HepG2 (cell line): Measurements from ENCODE around the gene ABCB6. TPM values are rescaled to one million over a fixed set of nuclear protein-coding genes. Genes with fewer than 3 reads are reported as not detected.

Experiments used
- CBX5 ChIP-seq: sonication (generic); formaldehyde crosslinking; IDR thresholded peaks from 2 replicates; pipeline ENCODE4 v1.4.0; 2020; ENCODE audit warnings: missing genetic modification reagents, borderline replicate concordance
- GZF1 ChIP-seq: sonication (generic); formaldehyde crosslinking; IDR thresholded peaks from 2 replicates; pipeline ENCODE4 v1.5.1; 2020; ENCODE audit warnings: mild to moderate bottlenecking, missing genetic modification reagents
- MED13 ChIP-seq: sonication (generic); formaldehyde crosslinking; IDR thresholded peaks from 2 replicates; pipeline ENCODE4 v1.5.0; 2020; ENCODE audit warnings: missing genetic modification reagents
- NFE2L1 ChIP-seq: sonication (generic); formaldehyde crosslinking; IDR thresholded peaks from 2 replicates; pipeline ENCODE4 v1.4.0; 2020; ENCODE audit warnings: missing genetic modification reagents, mild to moderate bottlenecking, borderline replicate concordance
- PRPF4 ChIP-seq: fragments of 200-400 bp; formaldehyde crosslinking; IDR thresholded peaks from 2 replicates; pipeline ENCODE4 v1.6.1; 2016; ENCODE audit warnings: low read length, low read depth; ENCODE audit not compliant: poor library complexity, severe bottlenecking
- RNF2 ChIP-seq: fragments of 450-650 bp; conservative IDR thresholded peaks from 2 replicates; pipeline ENCODE4 v1.6.1; 2016; ENCODE audit warnings: low read depth
- ZBTB7B ChIP-seq: sonication (generic); formaldehyde crosslinking; IDR thresholded peaks from 2 replicates; pipeline ENCODE4 v1.4.0; 2020; ENCODE audit warnings: missing genetic modification reagents
- ZNF331 ChIP-seq: sonication (generic); formaldehyde crosslinking; IDR thresholded peaks from 2 replicates; pipeline ENCODE4 v1.4.0; 2020; ENCODE audit warnings: missing genetic modification reagents
- polyA plus RNA-seq, 8 experiments: library from polyadenylated mRNA; depleted of rRNA in 3 of 8; stranded (reverse) in 7 of 8; unstranded in 1 of 8; fragments of >200 nt; fragmentation: Illumina TruSeq in 4 of 8; extraction: Trizol in 4 of 8; gene quantifications; 2 replicates each; pipeline versions ENCODE4 v1.2.1 to v1.2.3, GENCODE V29; 2011 to 2016; ENCODE audit warnings: low read depth in 4 of 8, missing spikeins in 1 of 8, mixed read lengths in 1 of 8; ENCODE audit not compliant: insufficient read depth in 1 of 8
- total RNA-seq, 5 experiments: library from RNA; depleted of rRNA; stranded (reverse); fragments of >200 nt; fragmentation: Illumina TruSeq; extraction: Trizol; gene quantifications; 2 replicates each; pipeline ENCODE4 v1.2.3, GENCODE V29; 2016; ENCODE audit warnings: low read depth in 1 of 5
- TF ChIP-seq, protein P1 (sequence below): sonication (generic); formaldehyde crosslinking; IDR thresholded peaks from one replicate; pipeline ENCODE4 v1.5.1; 2020; ENCODE audit warnings: mild to moderate bottlenecking, missing genetic modification reagents; ENCODE audit errors: not compliant biosample characterization
- TF ChIP-seq, protein P2 (sequence below): sonication (generic); formaldehyde crosslinking; IDR thresholded peaks from 2 replicates; pipeline ENCODE4 v1.5.1; 2020; ENCODE audit warnings: mild to moderate bottlenecking, missing genetic modification reagents
- TF ChIP-seq, protein P3 (sequence below): sonication (generic); formaldehyde crosslinking; IDR thresholded peaks from 2 replicates; pipeline ENCODE4 v1.4.0; 2020; ENCODE audit warnings: mild to moderate bottlenecking, missing genetic modification reagents, borderline replicate concordance

The ABCB6 gene
- total and polyA plus RNA-seq, 2 of the 13 experiments (the other 11 are each of a cell fraction or from before 2014, with no cell fraction given) = 91.1 to 137 TPM

DNA sequence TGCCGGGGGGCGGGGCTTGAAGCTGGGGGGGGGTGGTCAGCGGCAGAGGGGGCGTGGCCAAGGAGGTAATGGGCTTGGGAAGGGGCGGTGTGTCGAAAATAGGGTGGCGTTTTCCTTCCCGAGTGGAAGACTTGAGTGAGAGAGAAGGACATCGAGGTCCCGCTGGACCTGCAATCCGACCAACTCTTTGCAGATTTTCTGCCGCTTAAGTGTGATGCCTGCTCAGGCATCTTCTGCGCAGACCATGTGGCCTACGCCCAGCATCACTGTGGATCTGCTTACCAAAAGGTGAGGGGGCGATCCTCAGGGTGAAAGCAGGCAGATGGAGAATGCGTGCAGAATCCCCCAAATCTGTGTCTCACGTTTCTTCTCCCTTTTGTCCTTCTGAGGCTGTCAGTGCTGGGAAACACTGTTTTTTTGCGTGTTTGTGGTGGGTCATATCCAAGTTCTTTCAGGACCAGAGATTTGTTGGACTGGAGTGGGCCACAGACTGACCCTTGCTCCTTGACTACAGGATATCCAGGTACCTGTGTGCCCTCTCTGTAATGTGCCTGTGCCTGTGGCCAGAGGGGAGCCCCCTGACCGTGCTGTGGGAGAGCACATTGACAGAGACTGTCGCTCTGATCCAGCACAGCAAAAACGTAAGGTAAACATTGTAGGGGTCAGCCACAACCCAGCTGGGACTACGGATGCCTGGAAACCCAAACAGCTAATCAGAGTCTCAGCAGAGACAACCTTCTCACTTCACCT, 11.4 kb downstream of the ABCB6 start (continued):
- no peak for TF ChIP-seq MED13
- TF ChIP-seq RNF2 = no peak
- TF ChIP-seq ZNF331 = no peak
- no peak for TF ChIP-seq PRPF4
- no peak for TF ChIP-seq NFE2L1 (CRISPR knock-in tag)
- TF ChIP-seq, protein P1, sequence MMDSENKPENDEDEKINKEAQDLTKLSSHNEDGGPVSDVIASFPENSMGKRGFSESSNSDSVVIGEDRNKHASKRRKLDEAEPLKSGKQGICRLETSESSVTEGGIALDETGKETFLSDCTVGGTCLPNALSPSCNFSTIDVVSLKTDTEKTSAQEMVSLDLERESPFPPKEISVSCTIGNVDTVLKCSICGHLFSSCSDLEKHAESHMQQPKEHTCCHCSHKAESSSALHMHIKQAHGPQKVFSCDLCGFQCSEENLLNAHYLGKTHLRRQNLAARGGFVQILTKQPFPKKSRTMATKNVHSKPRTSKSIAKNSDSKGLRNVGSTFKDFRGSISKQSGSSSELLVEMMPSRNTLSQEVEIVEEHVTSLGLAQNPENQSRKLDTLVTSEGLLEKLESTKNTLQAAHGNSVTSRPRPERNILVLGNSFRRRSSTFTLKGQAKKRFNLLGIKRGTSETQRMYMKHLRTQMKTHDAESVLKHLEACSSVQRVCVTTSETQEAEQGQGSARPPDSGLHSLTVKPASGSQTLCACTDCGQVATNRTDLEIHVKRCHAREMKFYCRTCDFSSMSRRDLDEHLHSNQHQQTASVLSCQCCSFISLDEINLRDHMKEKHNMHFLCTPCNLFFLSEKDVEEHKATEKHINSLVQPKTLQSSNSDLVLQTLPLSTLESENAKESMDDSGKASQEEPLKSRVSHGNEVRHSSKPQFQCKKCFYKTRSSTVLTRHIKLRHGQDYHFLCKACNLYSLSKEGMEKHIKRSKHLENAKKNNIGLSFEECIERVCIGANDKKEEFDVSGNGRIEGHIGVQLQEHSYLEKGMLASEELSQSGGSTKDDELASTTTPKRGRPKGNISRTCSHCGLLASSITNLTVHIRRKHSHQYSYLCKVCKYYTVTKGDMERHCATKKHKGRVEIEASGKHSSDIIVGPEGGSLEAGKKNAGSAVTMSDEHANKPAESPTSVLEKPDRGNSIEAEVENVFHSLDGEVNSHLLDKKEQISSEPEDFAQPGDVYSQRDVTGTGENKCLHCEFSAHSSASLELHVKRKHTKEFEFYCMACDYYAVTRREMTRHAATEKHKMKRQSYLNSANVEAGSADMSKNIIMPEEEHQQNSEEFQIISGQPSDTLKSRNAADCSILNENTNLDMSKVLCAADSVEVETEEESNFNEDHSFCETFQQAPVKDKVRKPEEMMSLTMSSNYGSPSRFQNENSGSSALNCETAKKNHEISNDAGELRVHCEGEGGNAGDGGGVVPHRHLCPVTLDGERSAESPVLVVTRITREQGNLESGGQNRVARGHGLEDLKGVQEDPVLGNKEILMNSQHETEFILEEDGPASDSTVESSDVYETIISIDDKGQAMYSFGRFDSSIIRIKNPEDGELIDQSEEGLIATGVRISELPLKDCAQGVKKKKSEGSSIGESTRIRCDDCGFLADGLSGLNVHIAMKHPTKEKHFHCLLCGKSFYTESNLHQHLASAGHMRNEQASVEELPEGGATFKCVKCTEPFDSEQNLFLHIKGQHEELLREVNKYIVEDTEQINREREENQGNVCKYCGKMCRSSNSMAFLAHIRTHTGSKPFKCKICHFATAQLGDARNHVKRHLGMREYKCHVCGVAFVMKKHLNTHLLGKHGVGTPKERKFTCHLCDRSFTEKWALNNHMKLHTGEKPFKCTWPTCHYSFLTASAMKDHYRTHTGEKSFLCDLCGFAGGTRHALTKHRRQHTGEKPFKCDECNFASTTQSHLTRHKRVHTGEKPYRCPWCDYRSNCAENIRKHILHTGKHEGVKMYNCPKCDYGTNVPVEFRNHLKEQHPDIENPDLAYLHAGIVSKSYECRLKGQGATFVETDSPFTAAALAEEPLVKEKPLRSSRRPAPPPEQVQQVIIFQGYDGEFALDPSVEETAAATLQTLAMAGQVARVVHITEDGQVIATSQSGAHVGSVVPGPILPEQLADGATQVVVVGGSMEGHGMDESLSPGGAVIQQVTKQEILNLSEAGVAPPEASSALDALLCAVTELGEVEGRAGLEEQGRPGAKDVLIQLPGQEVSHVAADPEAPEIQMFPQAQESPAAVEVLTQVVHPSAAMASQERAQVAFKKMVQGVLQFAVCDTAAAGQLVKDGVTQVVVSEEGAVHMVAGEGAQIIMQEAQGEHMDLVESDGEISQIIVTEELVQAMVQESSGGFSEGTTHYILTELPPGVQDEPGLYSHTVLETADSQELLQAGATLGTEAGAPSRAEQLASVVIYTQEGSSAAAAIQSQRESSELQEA (CRISPR knock-in tag) = no peak
- TF ChIP-seq, protein P2, sequence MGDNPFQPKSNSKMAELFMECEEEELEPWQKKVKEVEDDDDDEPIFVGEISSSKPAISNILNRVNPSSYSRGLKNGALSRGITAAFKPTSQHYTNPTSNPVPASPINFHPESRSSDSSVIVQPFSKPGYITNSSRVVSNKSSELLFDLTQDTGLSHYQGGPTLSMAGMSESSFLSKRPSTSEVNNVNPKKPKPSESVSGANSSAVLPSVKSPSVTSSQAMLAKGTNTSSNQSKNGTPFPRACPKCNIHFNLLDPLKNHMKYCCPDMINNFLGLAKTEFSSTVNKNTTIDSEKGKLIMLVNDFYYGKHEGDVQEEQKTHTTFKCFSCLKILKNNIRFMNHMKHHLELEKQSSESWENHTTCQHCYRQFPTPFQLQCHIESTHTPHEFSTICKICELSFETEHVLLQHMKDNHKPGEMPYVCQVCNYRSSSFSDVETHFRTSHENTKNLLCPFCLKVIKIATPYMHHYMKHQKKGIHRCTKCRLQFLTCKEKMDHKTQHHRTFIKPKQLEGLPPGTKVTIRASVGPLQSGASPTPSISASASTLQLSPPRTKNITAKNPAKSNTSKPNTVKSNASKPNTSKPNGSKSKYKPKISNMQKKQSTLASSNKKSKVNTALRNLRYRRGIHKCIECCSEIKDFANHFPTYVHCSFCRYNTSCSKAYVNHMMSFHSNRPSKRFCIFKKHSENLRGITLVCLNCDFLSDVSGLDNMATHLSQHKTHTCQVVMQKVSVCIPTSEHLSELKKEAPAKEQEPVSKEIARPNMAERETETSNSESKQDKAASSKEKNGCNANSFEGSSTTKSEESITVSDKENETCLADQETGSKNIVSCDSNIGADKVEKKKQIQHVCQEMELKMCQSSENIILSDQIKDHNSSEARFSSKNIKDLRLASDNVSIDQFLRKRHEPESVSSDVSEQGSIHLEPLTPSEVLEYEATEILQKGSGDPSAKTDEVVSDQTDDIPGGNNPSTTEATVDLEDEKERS (CRISPR knock-in tag) = no peak
- TF ChIP-seq GZF1 (CRISPR knock-in tag) = no peak
- no peak for TF ChIP-seq CBX5 (CRISPR knock-in tag)
- TF ChIP-seq ZBTB7B (CRISPR knock-in tag) = peak; percentile 16; the same call in 1 of the 2 replicates
- TF ChIP-seq, protein P3, sequence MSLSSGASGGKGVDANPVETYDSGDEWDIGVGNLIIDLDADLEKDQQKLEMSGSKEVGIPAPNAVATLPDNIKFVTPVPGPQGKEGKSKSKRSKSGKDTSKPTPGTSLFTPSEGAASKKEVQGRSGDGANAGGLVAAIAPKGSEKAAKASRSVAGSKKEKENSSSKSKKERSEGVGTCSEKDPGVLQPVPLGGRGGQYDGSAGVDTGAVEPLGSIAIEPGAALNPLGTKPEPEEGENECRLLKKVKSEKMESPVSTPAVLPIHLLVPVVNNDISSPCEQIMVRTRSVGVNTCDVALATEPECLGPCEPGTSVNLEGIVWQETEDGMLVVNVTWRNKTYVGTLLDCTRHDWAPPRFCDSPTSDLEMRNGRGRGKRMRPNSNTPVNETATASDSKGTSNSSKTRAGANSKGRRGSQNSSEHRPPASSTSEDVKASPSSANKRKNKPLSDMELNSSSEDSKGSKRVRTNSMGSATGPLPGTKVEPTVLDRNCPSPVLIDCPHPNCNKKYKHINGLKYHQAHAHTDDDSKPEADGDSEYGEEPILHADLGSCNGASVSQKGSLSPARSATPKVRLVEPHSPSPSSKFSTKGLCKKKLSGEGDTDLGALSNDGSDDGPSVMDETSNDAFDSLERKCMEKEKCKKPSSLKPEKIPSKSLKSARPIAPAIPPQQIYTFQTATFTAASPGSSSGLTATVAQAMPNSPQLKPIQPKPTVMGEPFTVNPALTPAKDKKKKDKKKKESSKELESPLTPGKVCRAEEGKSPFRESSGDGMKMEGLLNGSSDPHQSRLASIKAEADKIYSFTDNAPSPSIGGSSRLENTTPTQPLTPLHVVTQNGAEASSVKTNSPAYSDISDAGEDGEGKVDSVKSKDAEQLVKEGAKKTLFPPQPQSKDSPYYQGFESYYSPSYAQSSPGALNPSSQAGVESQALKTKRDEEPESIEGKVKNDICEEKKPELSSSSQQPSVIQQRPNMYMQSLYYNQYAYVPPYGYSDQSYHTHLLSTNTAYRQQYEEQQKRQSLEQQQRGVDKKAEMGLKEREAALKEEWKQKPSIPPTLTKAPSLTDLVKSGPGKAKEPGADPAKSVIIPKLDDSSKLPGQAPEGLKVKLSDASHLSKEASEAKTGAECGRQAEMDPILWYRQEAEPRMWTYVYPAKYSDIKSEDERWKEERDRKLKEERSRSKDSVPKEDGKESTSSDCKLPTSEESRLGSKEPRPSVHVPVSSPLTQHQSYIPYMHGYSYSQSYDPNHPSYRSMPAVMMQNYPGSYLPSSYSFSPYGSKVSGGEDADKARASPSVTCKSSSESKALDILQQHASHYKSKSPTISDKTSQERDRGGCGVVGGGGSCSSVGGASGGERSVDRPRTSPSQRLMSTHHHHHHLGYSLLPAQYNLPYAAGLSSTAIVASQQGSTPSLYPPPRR (CRISPR knock-in tag) = no peak
